ENCODE measurements around the gene PLCB4.

DNA sequence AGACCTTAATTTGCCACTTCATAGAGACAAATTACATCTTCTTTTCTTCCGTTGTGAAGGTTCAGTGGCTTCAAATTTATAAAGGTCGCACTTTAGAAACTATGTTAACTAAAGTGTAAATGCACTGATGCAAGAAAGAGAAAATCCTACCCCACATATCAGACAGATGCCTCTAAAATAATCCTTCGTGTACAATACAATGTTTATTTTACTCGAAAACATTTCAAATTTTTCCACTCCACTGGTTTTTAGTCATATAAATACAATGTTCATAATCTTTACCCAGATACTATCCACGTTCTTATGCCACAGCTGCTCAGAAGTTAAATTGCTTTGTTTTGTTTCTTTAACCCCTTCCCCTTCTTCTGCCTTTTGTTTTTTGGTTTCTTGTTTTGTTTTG is 305.2 kb downstream of the PLCB4 start:
- TF ChIP-seq CTCF (conservative IDR thresholded peaks at IDR 0.05 in 1 of 2, IDR thresholded peaks at IDR 0.05 in 1 of 2; ENCODE audit: extremely low read depth in 1 of 2, insufficient read depth in 1 of 2, low read depth in 1 of 2, low read length in 2 of 2) = no peak
- TF ChIP-seq EZH2 (IDR thresholded peaks at IDR 0.05; ENCODE audit: borderline replicate concordance, low read length) = no peak
